ENCODE measurements around the gene AGAP2.

AGAP2 gene

DNA sequence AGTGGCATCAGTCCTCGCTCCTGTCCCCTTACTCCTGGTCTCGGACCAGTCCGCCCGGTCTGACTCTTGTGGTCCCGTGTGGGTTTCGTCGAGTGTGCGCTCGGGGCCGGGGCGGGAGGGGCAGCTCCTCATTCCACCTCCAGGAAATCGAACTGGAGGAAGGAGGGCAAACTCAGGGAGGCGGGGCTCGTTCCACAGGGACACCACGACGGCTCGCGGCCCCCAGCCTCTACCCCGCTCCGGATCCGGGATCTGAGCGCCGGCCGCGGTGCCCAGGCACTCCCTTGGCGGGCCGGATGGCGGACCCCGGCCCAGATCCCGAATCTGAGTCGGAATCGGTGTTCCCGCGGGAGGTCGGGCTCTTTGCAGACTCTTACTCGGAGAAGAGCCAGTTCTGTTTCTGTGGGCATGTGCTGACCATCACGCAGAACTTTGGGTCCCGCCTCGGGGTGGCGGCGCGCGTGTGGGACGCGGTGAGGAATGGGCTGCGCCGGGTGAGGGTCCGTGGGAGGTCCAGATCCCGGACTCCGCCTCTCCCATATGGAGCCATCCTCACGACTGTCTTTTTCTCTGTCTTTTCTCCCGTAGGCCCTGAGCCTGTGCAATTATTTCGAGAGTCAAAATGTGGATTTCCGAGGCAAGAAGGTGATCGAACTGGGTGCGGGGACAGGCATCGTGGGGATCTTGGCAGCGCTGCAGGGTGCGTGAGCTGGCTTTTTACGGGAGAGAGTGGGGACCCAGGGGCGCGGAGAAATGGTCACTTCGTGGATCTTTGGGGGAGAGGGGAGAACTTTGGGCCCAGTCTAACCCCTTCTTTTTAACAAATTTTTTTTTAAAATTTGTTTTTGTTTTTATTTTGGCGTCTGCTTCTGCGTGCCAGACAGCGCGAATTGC, 34.1 kb upstream of the AGAP2 start, which contains the start of gene EEF1AKMT3:
Gene EEF1AKMT3 (plus strand): TSS at position 186 of the 894 bp plus-strand sequence. CDS start 111 bp downstream, at position 297.
- TF ChIP-seq, protein P1, sequence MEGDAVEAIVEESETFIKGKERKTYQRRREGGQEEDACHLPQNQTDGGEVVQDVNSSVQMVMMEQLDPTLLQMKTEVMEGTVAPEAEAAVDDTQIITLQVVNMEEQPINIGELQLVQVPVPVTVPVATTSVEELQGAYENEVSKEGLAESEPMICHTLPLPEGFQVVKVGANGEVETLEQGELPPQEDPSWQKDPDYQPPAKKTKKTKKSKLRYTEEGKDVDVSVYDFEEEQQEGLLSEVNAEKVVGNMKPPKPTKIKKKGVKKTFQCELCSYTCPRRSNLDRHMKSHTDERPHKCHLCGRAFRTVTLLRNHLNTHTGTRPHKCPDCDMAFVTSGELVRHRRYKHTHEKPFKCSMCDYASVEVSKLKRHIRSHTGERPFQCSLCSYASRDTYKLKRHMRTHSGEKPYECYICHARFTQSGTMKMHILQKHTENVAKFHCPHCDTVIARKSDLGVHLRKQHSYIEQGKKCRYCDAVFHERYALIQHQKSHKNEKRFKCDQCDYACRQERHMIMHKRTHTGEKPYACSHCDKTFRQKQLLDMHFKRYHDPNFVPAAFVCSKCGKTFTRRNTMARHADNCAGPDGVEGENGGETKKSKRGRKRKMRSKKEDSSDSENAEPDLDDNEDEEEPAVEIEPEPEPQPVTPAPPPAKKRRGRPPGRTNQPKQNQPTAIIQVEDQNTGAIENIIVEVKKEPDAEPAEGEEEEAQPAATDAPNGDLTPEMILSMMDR (conservative IDR thresholded peaks at IDR 0.05; ENCODE audit: low read depth, low read length), result no peak
- DNase-seq (ENCODE audit: low read depth), result no peak
- peak within 1 kb of the TSS; percentile 93 for H3K4me3 ChIP-seq (ENCODE audit: low read length)

DNA sequence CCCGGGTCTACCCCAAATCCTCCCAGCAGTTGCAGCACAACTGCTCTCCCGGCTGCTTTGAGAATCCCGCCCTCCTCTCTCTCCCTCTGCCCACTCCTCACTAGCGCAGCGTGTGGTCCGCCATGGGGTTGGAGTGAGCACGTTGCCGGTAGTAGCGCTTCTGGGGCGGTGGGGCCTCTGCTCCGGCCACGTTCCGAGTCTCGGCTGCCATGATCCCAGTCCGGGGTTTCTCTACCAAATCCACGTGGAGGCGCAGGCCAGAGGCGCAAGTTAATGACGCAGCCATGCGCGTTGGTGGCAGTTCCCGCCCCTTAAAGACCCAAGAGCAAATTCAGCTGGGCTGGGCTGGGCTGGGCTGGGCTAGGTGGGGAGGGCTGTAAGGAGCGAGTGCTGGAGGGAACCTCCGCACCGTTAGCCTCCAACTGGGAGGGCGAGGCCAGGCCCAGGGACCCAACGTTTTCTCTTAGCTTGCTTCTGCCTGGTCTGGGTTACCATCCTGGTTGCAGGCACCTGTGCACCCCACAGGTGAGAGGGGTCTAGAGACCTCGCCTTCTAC, 33.4 kb upstream of the AGAP2 start, which contains the start of gene METTL1:
Gene METTL1 (minus strand): TSS at position 233 of the 556 bp plus-strand sequence. CDS start 22 bp downstream, at position 211.
- H3K4me3 ChIP-seq (ENCODE audit: low read length), result peak within 1 kb of the TSS; percentile 93
- TF ChIP-seq, protein P1 (conservative IDR thresholded peaks at IDR 0.05; ENCODE audit: low read depth, low read length), result no peak
- DNase-seq (ENCODE audit: low read depth), result peak; percentile 88

DNA sequence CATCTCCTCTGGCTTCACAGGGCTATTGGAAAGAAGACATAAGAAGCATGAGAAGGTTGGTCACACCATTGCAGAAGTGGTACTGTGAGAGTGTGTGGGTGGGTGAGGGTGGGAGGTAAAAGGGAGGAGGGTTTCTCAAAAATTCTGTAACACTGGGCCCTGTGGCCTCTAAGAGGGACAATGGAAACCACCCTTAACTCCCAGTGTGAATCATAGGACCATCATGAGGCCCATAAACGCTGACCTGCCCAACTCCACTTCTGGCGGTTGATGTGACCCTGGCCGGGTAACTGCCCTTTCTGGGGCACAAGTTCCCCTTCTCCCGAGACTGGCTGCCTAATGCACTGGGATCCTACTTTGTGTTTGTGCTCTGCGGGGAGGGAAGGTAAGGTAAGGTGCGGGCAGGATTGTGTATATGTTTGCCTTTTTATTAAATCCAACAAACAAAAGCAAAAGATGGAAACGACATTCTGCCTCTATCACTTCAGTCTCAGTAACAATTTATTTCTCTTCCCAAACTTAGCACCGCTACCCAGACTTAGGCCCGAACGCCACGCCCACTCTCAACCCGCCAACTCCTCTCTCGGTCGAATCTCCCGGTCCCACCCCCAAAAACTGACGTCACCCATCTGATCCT, 32.8 kb upstream of the AGAP2 start:
- DNase-seq (ENCODE audit: low read depth), result peak; percentile 66
- H3K4me3 ChIP-seq (ENCODE audit: low read length), result peak overlapping the region; percentile 93
- TF ChIP-seq, protein P1 (conservative IDR thresholded peaks at IDR 0.05; ENCODE audit: low read depth, low read length), result no peak

DNA sequence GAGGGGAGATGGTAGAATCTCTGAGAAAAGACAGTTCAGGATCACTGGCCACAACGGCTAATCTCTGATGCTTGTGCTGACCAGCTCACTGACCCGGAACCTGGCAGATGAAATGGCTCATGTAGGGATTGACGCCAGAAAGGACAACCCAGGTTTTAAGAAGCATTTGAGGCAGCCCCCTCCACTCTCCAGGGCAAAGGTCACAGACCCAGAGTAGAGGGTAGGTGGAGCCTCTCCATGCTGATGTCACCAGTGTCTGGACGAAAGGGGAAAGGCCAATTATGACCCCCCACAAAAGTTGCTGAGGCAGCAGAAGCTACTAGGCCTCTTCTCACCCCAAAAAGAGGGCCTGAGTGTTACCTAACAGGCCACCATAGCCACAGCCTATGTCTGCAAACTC, 32.2 kb upstream of the AGAP2 start:
- TF ChIP-seq, protein P1 (conservative IDR thresholded peaks at IDR 0.05; ENCODE audit: low read depth, low read length), result no peak
- H3K4me3 ChIP-seq (ENCODE audit: low read length), result no peak overlapping the region
- no peak for DNase-seq (ENCODE audit: low read depth)

DNA sequence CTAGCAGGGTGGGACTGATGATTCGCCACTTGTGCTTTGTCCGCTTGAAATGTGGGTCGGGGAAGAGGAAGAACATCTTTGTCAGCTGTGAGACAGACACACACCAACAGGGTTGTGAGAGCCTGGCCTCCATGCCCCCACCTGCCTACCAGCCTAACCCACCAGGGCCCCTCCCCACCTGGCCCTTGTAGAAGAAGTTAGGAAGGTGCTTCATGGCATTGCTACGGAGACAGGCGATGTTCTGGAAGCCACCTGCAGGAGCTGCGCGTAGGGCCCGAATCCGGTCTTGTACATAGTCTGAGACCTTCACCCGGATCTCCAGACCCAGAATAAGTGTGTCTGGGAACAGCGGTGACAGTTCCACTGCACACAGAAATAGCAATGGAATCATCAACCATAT, 31.1 kb upstream of the AGAP2 start:
- DNase-seq (ENCODE audit: low read depth), result no peak
- TF ChIP-seq, protein P1 (conservative IDR thresholded peaks at IDR 0.05; ENCODE audit: low read depth, low read length), result no peak
- H3K4me3 ChIP-seq (ENCODE audit: low read length), result no peak overlapping the region

DNA sequence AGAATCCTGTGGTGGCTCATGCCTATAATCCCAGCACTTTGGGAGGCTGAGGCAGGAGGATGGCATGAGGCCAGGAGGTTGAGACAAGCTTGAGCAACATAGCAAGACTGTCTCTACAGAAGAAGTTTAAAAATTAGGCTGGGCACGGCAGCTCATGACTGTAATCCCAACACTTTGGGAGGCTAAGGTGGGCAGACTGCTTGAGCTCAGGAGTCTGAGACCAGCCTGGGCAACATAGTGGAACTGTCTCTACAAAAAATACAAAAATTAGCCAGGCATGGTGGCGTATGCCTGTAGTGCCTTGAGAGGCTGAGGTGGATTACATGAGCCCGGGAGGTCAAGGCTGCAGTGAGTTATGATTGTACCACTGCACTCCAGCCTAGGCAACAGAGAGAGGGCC, 29.3 kb upstream of the AGAP2 start:
- no peak overlapping the region for H3K4me3 ChIP-seq (ENCODE audit: low read length)
- TF ChIP-seq, protein P1 (conservative IDR thresholded peaks at IDR 0.05; ENCODE audit: low read depth, low read length), result no peak
- DNase-seq (ENCODE audit: low read depth), result no peak
